Measurements from ENCODE around the gene SMARCA1.

Gene SMARCA1

GRCh38 chrX:129540068-129540653, 16.9 kb upstream of the SMARCA1 start, which contains the start of gene OCRL:
Gene OCRL, plus strand, starts transcription at chrX:129540259. Its CDS starts 181 bp downstream, at chrX:129540440.
- peak; percentile 53 for TF ChIP-seq CTCF (IDR thresholded peaks at IDR 0.05)

GRCh38 chrX:129534816-129535578, 11.7 kb upstream of the SMARCA1 start:
- no peak for TF ChIP-seq CTCF (IDR thresholded peaks at IDR 0.05)

DNA sequence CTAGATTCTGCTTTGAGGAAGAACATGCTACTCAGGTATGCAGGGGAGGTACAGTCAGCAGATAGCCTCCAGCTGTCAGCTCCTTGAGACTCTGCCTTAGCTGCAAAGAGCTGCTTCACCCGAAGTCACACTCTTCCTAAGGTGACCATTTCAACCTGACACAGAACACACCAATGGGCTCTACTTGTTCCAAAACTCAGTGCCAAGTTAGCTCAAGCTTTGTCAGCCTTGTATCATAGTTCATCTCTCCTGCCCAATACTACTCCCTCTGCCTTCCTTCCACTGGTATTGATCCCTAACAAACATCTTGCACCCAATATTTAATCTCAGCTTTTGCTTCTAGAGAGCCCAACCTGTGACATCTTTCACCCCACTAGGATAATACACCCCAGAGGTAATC, 7.8 kb upstream of the SMARCA1 start:
- no peak for TF ChIP-seq CTCF (IDR thresholded peaks at IDR 0.05)

DNA sequence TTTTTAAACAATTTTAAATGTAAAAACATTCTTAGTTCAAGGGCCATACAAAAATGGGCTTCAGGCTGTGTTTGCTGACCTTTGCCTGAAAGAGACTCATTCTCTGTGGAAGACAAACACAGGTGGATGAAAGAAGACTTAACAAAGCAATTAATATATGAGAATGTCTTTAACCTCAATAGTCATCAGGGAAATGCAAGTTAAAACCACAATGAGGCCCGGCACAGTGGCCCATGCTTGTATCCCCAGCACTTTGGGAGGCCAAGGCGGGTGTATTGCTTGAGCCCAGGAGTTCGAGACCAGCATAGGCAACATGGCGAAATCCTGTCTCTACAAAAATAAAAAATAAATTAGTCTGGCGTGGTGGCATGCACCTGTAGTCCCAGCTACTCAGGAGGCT, 7.1 kb upstream of the SMARCA1 start:
- TF ChIP-seq CTCF (IDR thresholded peaks at IDR 0.05) = no peak

DNA sequence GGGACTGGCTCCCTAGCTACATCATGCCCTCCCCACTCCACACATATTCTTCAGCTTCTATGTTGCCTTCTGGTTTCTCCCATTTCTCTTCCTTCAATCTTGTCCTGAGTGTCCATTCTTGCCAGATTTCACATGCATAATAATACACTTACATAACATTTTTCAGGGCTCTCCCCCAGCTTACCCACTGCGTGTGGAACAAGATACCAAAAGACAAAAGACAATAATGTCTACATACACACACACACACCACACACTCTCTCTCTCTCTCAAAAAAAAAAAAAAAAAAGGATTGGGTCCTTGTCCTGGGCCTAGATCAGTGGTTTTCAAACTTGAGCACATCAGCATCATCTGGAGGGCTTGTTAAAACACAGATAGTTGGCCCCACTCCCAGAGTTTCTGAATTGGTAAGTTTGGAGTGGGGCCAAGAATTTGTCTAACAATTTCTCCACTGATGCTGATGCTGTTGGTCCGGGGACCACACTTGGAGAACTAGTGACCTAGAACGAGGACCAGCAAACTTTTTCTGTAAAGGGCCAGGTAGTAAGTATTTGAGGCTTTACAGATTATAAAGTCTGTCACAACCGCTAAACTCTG, 6.5 kb upstream of the SMARCA1 start:
- no peak for TF ChIP-seq CTCF (IDR thresholded peaks at IDR 0.05)

GRCh38 chrX:129525896-129526295, 2.6 kb upstream of the SMARCA1 start:
- TF ChIP-seq CTCF (IDR thresholded peaks at IDR 0.05) = no peak

DNA sequence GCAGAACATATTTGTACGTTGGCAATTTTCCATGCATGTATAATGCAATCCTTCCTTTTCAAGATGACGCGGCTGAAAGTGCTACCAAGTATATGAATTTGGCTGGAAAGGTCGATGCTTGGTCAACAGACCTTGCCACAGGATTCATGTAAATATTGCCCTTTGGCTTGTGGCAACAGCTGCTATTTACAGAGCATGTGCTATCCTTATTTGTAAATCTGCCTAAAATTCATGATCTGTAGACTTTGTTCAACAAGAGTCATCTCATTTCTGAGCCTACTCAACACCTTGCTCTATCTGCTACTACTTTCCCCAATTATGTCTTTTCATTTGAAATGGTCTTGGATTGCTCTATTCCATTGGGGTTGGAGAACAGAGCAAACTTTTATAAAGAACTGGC, 1.9 kb upstream of the SMARCA1 start:
- no peak for TF ChIP-seq CTCF (IDR thresholded peaks at IDR 0.05)

Data from LNCAP (cell line).